A673 (cell line): Measurements from ENCODE around the gene FAM124B.

Experiments
- EZH2 ChIP-seq: fragments of 200-600 bp; sonication (generic); IDR thresholded peaks from 2 replicates; pipeline ENCODE4 v1.6.1; 2017; ENCODE audit warnings: borderline replicate concordance, low read depth, mild to moderate bottlenecking, mixed read lengths, antibody characterized with exemption, low read length; ENCODE audit not compliant: poor library complexity, severe bottlenecking
- TF ChIP-seq, protein P1 (sequence below): fragments of 300-800, 200-600 bp; sonication (generic); conservative IDR thresholded peaks from 2 replicates; pipeline ENCODE4 v1.5.1; 2017; ENCODE audit warnings: low read depth, mild to moderate bottlenecking, antibody characterized with exemption, low read length, moderate library complexity, mixed read lengths

DNA sequence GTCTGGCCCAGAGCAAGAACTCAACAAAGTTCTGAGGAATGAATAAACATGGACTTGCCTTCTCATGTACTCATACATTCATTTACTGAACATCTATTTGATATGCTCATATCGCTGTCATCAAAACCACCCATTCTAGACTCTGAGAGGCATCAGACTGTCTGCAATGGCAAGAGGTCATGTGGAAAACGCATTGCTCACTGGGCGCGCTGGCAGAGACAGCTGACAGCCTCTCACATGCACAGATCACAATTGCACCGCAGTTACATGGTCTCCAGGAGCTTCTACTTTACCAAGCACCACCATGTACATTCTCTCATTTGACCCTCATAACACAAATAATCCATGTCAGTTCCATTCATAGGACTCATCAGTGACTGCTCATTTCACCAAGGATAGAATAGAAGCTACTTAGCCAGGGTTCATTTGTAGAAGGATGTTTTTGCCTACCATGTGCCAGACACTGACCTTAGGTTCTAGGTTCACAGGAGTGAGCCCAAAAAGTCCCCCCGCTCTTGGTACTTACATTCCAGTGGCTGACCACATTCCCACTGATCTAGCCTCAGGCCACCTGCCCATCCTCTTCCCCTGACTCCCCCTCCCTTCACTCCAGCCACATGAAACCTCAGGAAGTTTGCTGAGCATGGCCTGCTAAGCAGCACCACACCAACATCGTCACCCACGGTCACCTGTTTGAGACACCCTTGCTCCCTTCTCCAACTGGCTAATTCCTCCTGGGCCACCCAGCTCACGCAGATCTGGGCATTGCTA is 6.1 kb downstream of the FAM124B start:
- TF ChIP-seq, protein P1, sequence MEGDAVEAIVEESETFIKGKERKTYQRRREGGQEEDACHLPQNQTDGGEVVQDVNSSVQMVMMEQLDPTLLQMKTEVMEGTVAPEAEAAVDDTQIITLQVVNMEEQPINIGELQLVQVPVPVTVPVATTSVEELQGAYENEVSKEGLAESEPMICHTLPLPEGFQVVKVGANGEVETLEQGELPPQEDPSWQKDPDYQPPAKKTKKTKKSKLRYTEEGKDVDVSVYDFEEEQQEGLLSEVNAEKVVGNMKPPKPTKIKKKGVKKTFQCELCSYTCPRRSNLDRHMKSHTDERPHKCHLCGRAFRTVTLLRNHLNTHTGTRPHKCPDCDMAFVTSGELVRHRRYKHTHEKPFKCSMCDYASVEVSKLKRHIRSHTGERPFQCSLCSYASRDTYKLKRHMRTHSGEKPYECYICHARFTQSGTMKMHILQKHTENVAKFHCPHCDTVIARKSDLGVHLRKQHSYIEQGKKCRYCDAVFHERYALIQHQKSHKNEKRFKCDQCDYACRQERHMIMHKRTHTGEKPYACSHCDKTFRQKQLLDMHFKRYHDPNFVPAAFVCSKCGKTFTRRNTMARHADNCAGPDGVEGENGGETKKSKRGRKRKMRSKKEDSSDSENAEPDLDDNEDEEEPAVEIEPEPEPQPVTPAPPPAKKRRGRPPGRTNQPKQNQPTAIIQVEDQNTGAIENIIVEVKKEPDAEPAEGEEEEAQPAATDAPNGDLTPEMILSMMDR, result no peak
- no peak for TF ChIP-seq EZH2
